ENCODE data around the gene LARGE1.

LARGE1 gene

DNA sequence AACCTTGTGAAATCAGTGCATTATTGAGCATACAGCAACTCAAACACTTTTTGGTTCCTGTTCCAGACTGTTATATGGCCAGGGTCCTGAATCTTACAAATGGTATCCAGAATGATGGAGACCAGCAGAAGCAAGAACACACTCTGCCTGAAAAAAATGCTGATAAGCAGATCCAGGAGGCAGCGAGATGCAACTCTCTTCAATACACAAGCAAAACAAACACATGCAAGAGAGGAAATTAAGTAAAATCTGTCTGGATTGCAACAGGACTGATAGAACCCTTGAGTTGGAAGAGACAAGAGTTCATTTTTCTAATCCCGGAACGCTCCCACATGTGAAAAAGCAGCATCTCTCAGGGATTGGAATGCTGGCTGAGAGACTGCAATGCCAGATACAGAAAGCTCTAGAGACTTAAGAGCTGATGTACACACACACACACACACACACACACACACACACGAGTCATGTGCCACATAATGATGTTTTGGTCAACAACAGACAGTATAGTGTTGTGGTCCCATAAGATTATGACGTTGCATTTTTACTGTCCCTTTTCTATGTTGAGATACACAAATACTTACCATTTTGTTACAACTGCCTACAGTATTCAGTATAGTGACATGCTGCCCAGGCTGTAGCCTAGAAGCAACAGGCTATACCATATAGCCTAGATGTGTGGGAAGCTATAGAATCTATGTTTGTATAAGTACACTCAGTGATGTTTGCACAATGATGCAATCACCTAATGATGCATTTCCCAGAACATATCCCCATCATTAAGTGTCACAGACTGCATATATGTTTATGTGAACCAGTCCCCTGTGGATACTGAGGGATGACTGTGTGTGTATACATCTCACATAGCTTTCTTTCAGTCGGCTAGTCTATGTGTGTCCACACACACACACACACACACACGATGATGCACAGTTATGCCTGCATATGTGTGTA, 406.6 kb downstream of the LARGE1 start:
- Histone ChIP-seq H3K27ac (replicated peaks) (no peak overlapping the region), H3K4me3 (replicated peaks; ENCODE audit: insufficient read depth, low read length) (no peak overlapping the region), H3K27me3 (ENCODE audit: insufficient read depth, poor library complexity, severe bottlenecking) (no peaks in the 10 kb centered on the region)
- no peak for DNase-seq (ENCODE audit: low read depth in 1 of 2, low spot score in 1 of 2)
- TF ChIP-seq GABPA (IDR thresholded peaks at IDR 0.05; ENCODE audit: low read depth) (no peak), POLR2AphosphoS5 (IDR thresholded peaks at IDR 0.05; ENCODE audit: low read depth) (no peak)
- TF ChIP-seq, protein P1, sequence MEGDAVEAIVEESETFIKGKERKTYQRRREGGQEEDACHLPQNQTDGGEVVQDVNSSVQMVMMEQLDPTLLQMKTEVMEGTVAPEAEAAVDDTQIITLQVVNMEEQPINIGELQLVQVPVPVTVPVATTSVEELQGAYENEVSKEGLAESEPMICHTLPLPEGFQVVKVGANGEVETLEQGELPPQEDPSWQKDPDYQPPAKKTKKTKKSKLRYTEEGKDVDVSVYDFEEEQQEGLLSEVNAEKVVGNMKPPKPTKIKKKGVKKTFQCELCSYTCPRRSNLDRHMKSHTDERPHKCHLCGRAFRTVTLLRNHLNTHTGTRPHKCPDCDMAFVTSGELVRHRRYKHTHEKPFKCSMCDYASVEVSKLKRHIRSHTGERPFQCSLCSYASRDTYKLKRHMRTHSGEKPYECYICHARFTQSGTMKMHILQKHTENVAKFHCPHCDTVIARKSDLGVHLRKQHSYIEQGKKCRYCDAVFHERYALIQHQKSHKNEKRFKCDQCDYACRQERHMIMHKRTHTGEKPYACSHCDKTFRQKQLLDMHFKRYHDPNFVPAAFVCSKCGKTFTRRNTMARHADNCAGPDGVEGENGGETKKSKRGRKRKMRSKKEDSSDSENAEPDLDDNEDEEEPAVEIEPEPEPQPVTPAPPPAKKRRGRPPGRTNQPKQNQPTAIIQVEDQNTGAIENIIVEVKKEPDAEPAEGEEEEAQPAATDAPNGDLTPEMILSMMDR (IDR thresholded peaks at IDR 0.05; ENCODE audit: insufficient read depth, low read length): no peak

DNA sequence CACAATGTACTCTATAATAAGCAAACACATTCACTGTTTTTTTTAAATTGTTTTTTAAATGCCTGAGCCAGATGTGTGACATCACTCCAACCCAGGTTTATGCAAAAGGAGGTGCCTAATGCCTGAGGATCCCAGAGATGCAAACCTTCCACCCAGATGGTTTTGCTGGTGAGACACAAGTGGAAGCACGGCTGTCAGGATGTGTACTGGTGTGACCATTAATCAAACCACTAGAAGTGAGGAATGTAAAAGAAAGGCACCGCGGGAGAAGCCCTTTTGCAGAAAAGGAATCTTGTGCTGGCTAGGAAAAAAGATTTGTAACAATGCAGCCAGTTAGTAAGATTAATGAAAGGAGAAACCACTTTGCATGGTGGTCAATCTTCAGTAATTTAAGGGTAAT, 407.4 kb downstream of the LARGE1 start:
- Histone ChIP-seq H3K4me3 (replicated peaks; ENCODE audit: insufficient read depth, low read length) (no peak overlapping the region), H3K27ac (replicated peaks) (no peak overlapping the region), H3K27me3 (ENCODE audit: insufficient read depth, poor library complexity, severe bottlenecking) (no peaks in the 10 kb centered on the region)
- TF ChIP-seq GABPA (IDR thresholded peaks at IDR 0.05; ENCODE audit: low read depth) (no peak), SPI1 (IDR thresholded peaks at IDR 0.05; ENCODE audit: borderline replicate concordance, low read depth) (no peak), POLR2AphosphoS5 (IDR thresholded peaks at IDR 0.05; ENCODE audit: low read depth) (no peak)
- TF ChIP-seq, protein P1 (IDR thresholded peaks at IDR 0.05; ENCODE audit: insufficient read depth, low read length): no peak
- TF ChIP-seq, protein P2, sequence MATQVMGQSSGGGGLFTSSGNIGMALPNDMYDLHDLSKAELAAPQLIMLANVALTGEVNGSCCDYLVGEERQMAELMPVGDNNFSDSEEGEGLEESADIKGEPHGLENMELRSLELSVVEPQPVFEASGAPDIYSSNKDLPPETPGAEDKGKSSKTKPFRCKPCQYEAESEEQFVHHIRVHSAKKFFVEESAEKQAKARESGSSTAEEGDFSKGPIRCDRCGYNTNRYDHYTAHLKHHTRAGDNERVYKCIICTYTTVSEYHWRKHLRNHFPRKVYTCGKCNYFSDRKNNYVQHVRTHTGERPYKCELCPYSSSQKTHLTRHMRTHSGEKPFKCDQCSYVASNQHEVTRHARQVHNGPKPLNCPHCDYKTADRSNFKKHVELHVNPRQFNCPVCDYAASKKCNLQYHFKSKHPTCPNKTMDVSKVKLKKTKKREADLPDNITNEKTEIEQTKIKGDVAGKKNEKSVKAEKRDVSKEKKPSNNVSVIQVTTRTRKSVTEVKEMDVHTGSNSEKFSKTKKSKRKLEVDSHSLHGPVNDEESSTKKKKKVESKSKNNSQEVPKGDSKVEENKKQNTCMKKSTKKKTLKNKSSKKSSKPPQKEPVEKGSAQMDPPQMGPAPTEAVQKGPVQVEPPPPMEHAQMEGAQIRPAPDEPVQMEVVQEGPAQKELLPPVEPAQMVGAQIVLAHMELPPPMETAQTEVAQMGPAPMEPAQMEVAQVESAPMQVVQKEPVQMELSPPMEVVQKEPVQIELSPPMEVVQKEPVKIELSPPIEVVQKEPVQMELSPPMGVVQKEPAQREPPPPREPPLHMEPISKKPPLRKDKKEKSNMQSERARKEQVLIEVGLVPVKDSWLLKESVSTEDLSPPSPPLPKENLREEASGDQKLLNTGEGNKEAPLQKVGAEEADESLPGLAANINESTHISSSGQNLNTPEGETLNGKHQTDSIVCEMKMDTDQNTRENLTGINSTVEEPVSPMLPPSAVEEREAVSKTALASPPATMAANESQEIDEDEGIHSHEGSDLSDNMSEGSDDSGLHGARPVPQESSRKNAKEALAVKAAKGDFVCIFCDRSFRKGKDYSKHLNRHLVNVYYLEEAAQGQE (IDR thresholded peaks at IDR 0.05; ENCODE audit: insufficient replicate concordance, low read depth): no peak
- no peak for DNase-seq (ENCODE audit: low read depth in 1 of 2, low spot score in 1 of 2)

DNA sequence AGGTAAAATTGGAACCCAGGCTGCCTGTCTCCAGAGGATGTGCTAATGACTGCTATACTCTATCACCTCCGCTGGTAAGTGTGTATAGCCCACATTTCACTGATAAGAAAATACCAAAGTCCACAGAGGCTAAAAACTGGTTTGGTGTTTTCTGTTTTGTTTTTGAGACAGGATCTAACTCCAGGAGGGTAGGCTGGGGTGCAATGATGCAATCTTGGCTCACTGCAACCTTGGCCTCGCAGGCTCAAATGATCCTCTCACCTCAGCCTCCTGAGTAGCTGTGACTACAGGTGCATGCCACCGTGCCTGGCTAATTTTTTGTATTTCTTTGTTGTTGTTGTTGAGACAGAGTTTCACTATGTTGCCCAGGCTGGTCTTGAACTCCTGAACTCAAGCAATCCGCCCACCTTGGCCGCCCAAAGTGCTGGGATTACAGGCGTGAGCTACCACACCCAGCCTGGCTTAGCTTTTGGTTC, 409.8 kb downstream of the LARGE1 start:
- Histone ChIP-seq H3K27ac (replicated peaks) (no peak overlapping the region), H3K27me3 (ENCODE audit: insufficient read depth, poor library complexity, severe bottlenecking) (no peaks in the 10 kb centered on the region), H3K4me3 (replicated peaks; ENCODE audit: insufficient read depth, low read length) (no peak overlapping the region)
- TF ChIP-seq, protein P1 (IDR thresholded peaks at IDR 0.05; ENCODE audit: insufficient read depth, low read length): no peak
- no peak for TF ChIP-seq POLR2AphosphoS5 (IDR thresholded peaks at IDR 0.05; ENCODE audit: low read depth)
- no peak for TF ChIP-seq SPI1 (IDR thresholded peaks at IDR 0.05; ENCODE audit: borderline replicate concordance, low read depth)
- TF ChIP-seq, protein P2 (IDR thresholded peaks at IDR 0.05; ENCODE audit: insufficient replicate concordance, low read depth): no peak
- TF ChIP-seq GABPA (IDR thresholded peaks at IDR 0.05; ENCODE audit: low read depth): no peak
- DNase-seq (ENCODE audit: low read depth in 1 of 2, low spot score in 1 of 2): no peak
